Right lung (tissue), 5 donors: Measurements from ENCODE around the gene BICDL2. TPM values are rescaled to one million over a fixed set of nuclear protein-coding genes. Genes with fewer than 3 reads are reported as not detected.
"Not testable (repeated sequence)": the region's sequence is repeated elsewhere in the genome, so short reads cannot be mapped to it uniquely, and the experiment has no call there.

Source experiments
- DNase-seq, 2 donors: peaks; one replicate each; pipeline ENCODE4 v3.0.0-alpha.2; 2013
- polyA plus RNA-seq, 5 donors: library from polyadenylated mRNA; unstranded; fragments of 120-200 nt; gene quantifications; one replicate each; pipeline versions ENCODE4 v1.2.1 to v1.2.3, GENCODE V29; 2013; ENCODE audit warnings: inconsistent platforms in 1 of 5, low replicate concordance in 1 of 5; ENCODE audit not compliant: insufficient read length in 5 of 5, insufficient read depth in 1 of 5

The BICDL2 gene
- polyA plus RNA-seq, 5 donors = 2.2 to 5.1 (median 2.6) TPM

DNA sequence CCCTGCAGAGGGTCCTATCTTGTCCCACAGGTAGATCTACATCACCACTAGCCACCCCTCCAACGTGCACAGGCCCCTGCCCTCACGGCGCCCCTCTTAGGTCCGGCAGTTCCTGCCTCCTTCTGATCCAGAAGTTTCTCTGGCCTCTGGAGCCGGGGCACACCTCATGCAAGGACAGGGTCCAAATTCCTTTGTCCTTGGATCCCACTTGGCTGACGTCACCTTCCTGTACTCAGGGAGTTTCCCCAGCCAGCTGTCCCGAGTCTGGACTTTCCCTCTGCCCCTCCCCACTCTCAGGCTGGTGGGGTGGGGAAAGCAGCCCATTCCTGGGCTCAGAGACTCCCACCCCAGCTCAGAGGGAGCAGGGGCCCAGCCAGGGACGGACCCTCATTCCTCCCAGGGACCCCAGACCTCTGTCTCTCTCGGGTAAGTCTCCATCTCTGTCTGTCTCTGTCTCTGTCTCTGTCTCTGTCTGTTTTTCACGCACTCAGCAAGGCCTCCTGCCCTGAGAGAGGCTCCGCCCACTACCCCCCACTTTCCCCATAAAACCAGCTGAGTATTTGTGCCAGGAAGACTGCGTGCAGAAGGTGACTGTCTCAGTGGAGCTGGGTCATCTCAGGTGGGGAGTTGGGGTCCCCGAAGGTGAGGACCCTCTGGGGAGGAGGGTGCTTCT is 28.5 kb upstream of the BICDL2 start, which contains the start of gene IL32:
IL32 (plus strand) TSS at position 572 of the 673 bp plus-strand sequence. CDS start 172 bp downstream, outside the sequence.
- no peak for DNase-seq

GRCh38 chr16:3063625-3064386 is 27.1 kb upstream of the BICDL2 start:
- no peak for DNase-seq

DNA sequence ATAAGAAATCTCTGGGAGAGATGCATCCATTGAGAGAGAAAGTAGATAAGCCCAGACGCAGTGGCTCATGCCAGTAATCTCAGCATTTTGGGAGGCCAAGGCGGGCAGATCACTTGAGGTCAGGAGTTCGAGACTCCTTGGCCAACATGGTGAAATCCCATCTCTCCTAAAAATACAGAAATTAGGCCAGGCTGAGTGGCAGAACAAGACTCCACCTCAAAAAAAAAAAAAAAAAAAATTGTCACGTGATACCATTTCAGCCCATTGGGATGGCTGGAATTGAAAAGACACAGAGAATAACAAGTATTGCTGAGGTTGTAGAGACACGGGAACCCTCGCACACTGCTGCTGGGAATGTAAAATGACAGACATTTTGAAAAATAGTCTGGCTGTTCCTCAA is 25.8 kb upstream of the BICDL2 start:
- DNase-seq = no peak

- DNase-seq = no peak
These were observed 23.8 kb upstream of the BICDL2 start for GRCh38 chr16:3060339-3061127.

DNA sequence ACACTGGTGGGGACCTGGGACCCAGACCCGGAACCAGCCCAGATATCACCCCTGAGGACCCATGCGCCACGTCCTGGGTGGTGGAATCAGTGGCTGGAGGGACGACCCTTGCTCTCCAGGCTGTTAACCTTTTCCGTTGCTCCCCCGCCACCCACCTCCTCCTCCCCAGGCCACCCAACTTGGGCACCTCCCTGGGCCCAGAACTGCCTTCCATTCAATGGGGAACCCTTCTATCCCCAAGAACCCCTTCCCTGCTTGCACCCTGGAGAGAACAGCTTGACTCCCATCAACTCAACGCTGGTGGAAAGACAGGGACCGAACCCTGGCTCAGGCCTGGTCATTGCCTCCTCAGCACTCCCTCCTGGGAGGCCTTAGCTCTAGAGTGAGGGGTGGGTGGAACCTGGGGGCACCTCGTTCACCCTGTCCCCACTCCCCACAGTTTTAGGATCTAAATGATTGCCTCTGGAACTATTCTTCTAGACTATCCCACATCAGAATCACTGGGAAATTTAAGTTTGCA is 23.0 kb upstream of the BICDL2 start:
- DNase-seq = no peak

- peak; percentile 90 to 92 for DNase-seq
These were observed 22.4 kb upstream of the BICDL2 start for GRCh38 chr16:3059041-3059722.

DNA sequence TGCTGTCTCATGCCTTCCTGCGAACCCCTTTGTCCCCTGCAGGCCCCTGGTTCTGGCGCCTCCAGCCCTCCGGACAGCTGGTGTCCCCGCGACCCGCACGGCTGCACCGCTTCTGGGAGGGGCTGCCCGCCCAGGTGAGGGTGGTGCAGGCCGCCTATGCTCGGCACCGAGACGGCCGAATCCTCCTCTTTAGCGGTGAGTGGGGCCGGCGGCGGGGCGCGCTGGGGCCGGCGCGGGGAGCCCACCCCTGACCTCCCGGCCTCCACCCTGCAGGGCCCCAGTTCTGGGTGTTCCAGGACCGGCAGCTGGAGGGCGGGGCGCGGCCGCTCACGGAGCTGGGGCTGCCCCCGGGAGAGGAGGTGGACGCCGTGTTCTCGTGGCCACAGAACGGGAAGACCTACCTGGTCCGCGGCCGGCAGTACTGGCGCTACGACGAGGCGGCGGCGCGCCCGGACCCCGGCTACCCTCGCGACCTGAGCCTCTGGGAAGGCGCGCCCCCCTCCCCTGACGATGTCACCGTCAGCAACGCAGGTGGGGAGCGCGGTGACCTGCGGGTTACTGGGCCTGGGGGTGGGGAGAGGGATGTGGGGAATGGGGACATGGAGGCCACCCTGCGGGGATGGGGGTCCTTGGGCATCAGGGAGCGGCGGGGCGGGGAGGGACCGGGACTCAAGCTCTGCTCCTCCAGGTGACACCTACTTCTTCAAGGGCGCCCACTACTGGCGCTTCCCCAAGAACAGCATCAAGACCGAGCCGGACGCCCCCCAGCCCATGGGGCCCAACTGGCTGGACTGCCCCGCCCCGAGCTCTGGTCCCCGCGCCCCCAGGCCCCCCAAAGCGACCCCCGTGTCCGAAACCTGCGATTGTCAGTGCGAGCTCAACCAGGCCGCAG is 21.6 kb upstream of the BICDL2 start:
- DNase-seq = no peak

GRCh38 chr16:3057181-3058138 is 20.7 kb upstream of the BICDL2 start:
- DNase-seq = no peak

DNA sequence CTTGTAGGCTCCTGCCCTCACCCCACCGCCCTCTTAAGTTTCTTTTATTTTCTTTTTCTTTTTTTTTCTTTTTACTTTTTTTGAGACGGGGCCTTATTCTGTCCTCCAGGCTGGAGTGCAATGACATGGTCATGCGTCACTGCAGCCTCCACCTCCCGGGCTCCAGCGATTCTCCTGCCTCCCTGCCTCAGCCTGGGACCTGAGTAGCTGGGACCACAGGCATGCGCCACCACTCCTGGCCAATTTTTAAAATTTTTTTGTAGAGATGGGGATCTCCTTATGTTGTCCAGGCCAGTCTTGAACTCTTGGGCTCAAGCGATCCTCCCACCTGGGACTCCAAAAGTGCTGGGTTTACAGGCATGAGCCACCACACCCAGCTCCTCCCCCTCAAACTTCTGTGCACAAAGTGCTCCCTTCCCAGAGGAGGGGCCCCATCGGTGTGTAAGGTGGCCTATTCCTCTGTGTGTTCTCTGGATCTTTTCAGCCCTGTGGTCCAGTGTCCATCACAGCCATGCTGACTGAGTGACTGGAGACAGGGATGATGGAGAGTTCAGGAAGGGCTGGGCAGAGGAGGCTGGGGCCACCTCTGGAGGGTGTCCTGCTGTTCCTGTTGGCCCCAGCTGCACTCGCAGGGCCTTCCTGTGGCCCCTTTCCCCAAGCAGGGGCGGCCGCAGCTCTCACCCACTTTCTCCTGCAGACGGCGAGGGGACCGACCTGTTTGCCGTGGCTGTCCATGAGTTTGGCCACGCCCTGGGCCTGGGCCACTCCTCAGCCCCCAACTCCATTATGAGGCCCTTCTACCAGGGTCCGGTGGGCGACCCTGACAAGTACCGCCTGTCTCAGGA is 19.8 kb upstream of the BICDL2 start:
- no peak for DNase-seq

- DNase-seq = not testable (repeated sequence)
These were observed 19.0 kb upstream of the BICDL2 start for GRCh38 chr16:3055734-3056115.

GRCh38 chr16:3054965-3055733 is 18.4 kb upstream of the BICDL2 start:
- DNase-seq = no peak

DNA sequence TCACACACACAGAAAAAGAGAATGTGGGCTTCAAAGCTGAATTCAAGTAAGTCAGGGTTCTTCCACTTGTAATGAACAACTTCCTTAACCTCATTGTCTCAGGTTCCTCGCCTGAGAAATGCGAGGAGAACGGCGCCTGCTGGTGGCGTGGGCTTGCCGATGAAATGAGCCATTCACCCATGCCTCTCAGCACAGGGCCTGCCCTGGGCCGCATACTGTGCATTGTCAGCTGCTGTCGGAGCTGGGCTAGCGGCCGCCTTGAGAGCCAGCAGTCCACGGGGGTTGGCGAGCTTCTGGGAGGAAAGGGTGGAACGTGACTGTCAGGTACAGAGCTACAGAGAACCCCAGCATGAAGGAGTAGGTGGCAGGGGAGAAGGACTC is 16.6 kb upstream of the BICDL2 start:
- not testable (repeated sequence) for DNase-seq

GRCh38 chr16:3052571-3053329 is 16.0 kb upstream of the BICDL2 start:
- not testable (repeated sequence) for DNase-seq

- DNase-seq = no peak
These were observed 14.8 kb upstream of the BICDL2 start for GRCh38 chr16:3051494-3051893.

GRCh38 chr16:3051009-3051408 is 14.3 kb upstream of the BICDL2 start:
- no peak for DNase-seq

- DNase-seq = no peak
These were observed 13.7 kb upstream of the BICDL2 start for GRCh38 chr16:3050487-3050886.
